ENCODE data around the gene PTPRM.

Gene PTPRM

GRCh38 chr18:7630731-7631442, 63.8 kb downstream of the PTPRM start:
- DNase-seq: no peak

- DNase-seq: no peak
Observed at GRCh38 chr18:7632152-7633098, 65.3 kb downstream of the PTPRM start.

- no peak for DNase-seq
Observed at GRCh38 chr18:7633171-7633570, 66.1 kb downstream of the PTPRM start.

- no peak for DNase-seq
Observed at GRCh38 chr18:7635948-7636347, 68.8 kb downstream of the PTPRM start.

GRCh38 chr18:7637269-7637668, 70.2 kb downstream of the PTPRM start:
- DNase-seq: no peak

- DNase-seq: no peak
Observed at GRCh38 chr18:7638321-7638720, 71.2 kb downstream of the PTPRM start.

GRCh38 chr18:7641813-7642212, 74.7 kb downstream of the PTPRM start:
- DNase-seq: no peak

GRCh38 chr18:7642331-7642890, 75.3 kb downstream of the PTPRM start:
- no peak for DNase-seq

GRCh38 chr18:7645756-7646155, 78.6 kb downstream of the PTPRM start:
- DNase-seq: no peak

- DNase-seq: no peak
Observed at GRCh38 chr18:7646174-7646886, 79.2 kb downstream of the PTPRM start.

- DNase-seq: no peak
Observed at GRCh38 chr18:7647500-7647899, 80.4 kb downstream of the PTPRM start.

GRCh38 chr18:7657050-7657449, 89.9 kb downstream of the PTPRM start:
- DNase-seq: no peak

- no peak for DNase-seq
Observed at GRCh38 chr18:7657937-7658336, 90.8 kb downstream of the PTPRM start.

GRCh38 chr18:7658701-7659100, 91.6 kb downstream of the PTPRM start:
- no peak for DNase-seq

- no peak for DNase-seq
Observed at GRCh38 chr18:7661207-7661606, 94.1 kb downstream of the PTPRM start.

GRCh38 chr18:7662866-7663265, 95.8 kb downstream of the PTPRM start:
- DNase-seq: no peak

GRCh38 chr18:7663366-7664312, 96.5 kb downstream of the PTPRM start:
- no peak for DNase-seq

GRCh38 chr18:7666195-7666776, 99.2 kb downstream of the PTPRM start:
- no peak for DNase-seq

GRCh38 chr18:7668392-7668791, 101.3 kb downstream of the PTPRM start:
- no peak for DNase-seq

- DNase-seq: no peak
Observed at GRCh38 chr18:7669361-7669760, 102.2 kb downstream of the PTPRM start.

- no peak for DNase-seq
Observed at GRCh38 chr18:7671105-7671504, 104.0 kb downstream of the PTPRM start.

Measured in activated CD4-positive, alpha-beta T cell treated with anti-CD3 and anti-CD28 coated beads, Interleukin-2, Interleukin-6, amounts not matched to agents 100 ng/mL and 50 ng/mL, durations not matched to agents 16 hours and 8 hours (primary cell).